GM19328 (cell line): ENCODE results near the gene TCERG1L.

Experiments
- ATAC-seq: cut with Tn5 transposase; IDR thresholded peaks from one replicate; pipeline ENCODE4 v1.9.1; 2021; ENCODE audit warnings: mild to moderate bottlenecking, moderate library complexity; ENCODE audit not compliant: unreplicated experiment

Gene TCERG1L

GRCh38 chr10:131053192-131053591 lies 258.3 kb downstream of the TCERG1L start:
- no peak for ATAC-seq

- no peak for ATAC-seq
These were observed 261.3 kb downstream of the TCERG1L start for GRCh38 chr10:131050162-131050766.

GRCh38 chr10:131049016-131049415 lies 262.5 kb downstream of the TCERG1L start:
- ATAC-seq: no peak

DNA sequence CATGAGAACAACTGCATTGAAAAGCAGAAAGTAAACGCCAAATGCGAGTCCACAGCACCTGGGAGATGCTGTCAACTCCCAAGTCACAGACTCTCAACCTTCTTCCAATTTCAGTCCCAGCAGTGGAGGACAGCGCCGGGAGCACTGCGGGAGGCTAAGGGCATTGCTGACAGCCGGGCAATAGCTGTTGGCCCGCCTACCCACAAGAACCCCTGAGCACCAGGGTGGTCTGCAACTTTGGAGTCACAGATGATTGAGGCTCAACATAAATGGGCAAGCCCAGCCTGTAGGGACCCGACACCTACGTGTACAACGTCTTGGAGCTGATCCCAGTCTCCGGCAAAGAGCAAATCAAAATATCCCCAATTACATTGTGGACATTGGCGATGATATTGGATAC lies 262.9 kb downstream of the TCERG1L start:
- ATAC-seq: no peak

- ATAC-seq: no peak
These were observed 264.0 kb downstream of the TCERG1L start for GRCh38 chr10:131047501-131047900.

DNA sequence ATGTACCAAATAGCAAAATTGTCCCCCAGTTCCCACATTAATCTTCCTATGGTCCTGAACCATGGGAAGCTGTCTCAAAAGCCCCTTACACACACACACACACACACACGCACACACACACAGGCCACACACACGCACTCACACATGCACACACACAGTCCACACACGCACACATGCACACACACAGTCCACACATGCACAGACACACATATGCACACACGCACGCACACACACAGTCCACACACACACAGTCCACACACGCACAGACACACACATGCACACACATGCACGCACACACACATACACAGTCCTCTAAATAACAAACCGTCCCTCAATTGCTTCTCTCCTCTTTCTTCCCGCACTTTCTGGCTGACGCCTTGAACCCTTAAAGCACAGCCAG lies 265.3 kb downstream of the TCERG1L start:
- ATAC-seq: no peak

GRCh38 chr10:131044379-131045111 lies 267.0 kb downstream of the TCERG1L start:
- ATAC-seq: no peak

GRCh38 chr10:131043039-131043691 lies 268.4 kb downstream of the TCERG1L start:
- ATAC-seq: no peak
